Fibroblast of gingiva (primary cell): ENCODE results near the gene EXPH5.

Source experiments
- DNase-seq: peaks from one replicate; pipeline ENCODE4 v3.0.0-alpha.2; 2011; ENCODE audit warnings: low read depth

The EXPH5 gene

GRCh38 chr11:108468478-108468864 is 125.1 kb downstream of the EXPH5 start:
- no peak for DNase-seq

- DNase-seq, result peak; percentile 95
Measured at GRCh38 chr11:108467091-108467823, 126.3 kb downstream of the EXPH5 start, which contains the start of gene C11orf65. Gene C11orf65, minus strand, starts transcription at chr11:108467529. Its CDS starts 5,970 bp downstream, at chr11:108461559.

- no peak for DNase-seq
Measured at GRCh38 chr11:108466405-108466804, 127.2 kb downstream of the EXPH5 start.
